AG09319 (cell line): ENCODE measurements around the gene PLPPR3.

Source experiments
- DNase-seq: peaks from one replicate; pipeline ENCODE4 v3.0.0-alpha.2; 2010; ENCODE audit warnings: low read depth; ENCODE audit errors: extremely low read depth
- TF ChIP-seq, protein P1 (sequence below): IDR thresholded peaks from 2 replicates; pipeline ENCODE4 v1.5.1; 2011; ENCODE audit warnings: low read depth, mild to moderate bottlenecking, inconsistent platforms, low read length, moderate library complexity

Gene PLPPR3, protein sequence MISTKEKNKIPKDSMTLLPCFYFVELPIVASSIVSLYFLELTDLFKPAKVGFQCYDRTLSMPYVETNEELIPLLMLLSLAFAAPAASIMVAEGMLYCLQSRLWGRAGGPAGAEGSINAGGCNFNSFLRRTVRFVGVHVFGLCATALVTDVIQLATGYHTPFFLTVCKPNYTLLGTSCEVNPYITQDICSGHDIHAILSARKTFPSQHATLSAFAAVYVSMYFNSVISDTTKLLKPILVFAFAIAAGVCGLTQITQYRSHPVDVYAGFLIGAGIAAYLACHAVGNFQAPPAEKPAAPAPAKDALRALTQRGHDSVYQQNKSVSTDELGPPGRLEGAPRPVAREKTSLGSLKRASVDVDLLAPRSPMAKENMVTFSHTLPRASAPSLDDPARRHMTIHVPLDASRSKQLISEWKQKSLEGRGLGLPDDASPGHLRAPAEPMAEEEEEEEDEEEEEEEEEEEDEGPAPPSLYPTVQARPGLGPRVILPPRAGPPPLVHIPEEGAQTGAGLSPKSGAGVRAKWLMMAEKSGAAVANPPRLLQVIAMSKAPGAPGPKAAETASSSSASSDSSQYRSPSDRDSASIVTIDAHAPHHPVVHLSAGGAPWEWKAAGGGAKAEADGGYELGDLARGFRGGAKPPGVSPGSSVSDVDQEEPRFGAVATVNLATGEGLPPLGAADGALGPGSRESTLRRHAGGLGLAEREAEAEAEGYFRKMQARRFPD

DNA sequence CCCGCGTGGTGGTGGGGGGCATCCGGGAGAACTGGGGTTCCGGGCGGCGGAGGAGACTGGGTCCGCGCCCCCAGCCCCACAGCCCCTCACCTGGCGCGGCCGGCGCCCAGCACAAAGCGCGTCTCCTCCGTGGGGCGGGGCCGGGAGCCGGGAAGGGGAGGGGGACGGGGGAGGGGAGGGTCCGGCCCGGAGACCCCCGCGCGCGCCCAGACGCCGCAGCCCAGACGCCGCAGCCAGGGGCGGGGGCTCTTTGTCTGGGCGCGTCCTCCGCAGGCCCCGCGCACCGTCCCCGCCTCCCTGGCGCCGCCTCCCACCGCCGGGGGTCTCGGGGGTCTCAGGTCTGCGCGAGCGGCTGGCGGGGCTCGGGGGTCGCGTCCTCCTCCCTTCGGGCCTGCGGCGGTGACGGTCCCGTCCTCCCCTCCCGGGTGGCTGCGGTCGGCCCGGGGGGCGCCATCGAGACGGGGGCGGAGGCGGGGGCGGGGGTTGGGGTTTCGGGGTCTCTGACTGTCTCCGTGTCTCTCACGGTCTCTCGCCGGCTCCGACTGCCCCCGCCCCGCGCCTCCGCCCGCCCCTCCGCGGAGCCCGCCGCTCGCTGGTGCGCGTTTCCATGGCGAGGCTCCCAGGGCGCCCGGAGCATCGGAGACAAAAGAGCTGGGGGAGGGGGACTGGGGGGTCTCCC, at the start of gene PLPPR3:
Gene PLPPR3 (minus strand): TSS at position 131 of the 679 bp plus-strand sequence. CDS start 396 bp downstream, outside the sequence.
- TF ChIP-seq, protein P1, sequence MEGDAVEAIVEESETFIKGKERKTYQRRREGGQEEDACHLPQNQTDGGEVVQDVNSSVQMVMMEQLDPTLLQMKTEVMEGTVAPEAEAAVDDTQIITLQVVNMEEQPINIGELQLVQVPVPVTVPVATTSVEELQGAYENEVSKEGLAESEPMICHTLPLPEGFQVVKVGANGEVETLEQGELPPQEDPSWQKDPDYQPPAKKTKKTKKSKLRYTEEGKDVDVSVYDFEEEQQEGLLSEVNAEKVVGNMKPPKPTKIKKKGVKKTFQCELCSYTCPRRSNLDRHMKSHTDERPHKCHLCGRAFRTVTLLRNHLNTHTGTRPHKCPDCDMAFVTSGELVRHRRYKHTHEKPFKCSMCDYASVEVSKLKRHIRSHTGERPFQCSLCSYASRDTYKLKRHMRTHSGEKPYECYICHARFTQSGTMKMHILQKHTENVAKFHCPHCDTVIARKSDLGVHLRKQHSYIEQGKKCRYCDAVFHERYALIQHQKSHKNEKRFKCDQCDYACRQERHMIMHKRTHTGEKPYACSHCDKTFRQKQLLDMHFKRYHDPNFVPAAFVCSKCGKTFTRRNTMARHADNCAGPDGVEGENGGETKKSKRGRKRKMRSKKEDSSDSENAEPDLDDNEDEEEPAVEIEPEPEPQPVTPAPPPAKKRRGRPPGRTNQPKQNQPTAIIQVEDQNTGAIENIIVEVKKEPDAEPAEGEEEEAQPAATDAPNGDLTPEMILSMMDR = no peak
- no peak for DNase-seq

DNA sequence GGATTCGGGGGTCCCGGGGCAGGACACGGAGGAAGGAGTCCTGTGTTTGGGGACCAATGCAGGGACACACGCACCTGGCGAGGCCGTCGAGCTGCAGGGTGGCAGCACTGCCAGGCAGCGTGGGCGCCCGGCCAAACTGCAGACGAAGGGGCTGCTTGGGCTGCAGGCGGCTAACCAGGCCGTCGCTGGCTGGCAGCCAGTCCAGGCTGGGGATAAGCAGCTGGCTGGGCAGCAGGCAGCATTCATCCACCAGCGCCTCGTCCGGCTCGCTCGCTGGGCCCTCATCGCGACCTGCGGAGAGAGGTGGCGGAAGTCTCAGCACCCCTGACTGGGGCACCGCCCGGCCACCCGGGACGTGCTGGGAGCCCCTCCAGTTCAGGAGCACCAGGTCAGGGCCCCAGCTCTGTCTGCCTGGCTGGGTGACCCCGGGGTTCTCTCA, 49.2 kb upstream of the PLPPR3 start:
- TF ChIP-seq, protein P1 = no peak
- no peak for DNase-seq

DNA sequence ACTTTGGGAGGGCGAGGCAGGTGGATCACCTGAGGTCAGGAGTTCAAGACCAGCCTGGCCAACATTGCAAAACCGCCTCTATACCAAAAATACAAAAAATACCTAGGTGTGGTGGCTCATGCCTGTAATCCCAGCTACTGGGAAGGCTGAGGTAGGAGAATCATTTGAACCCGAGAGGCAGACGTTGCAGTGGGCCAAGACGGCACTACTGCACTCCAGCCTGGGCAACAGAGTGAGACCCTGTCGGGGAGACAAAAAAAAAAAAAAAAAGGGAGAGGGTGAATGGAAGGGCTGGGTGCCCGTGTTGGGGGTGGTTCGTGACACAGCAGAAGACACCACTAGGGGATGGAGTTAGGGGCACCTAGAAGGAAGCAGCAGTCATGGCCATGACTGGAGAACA, 48.6 kb upstream of the PLPPR3 start:
- no peak for DNase-seq

DNA sequence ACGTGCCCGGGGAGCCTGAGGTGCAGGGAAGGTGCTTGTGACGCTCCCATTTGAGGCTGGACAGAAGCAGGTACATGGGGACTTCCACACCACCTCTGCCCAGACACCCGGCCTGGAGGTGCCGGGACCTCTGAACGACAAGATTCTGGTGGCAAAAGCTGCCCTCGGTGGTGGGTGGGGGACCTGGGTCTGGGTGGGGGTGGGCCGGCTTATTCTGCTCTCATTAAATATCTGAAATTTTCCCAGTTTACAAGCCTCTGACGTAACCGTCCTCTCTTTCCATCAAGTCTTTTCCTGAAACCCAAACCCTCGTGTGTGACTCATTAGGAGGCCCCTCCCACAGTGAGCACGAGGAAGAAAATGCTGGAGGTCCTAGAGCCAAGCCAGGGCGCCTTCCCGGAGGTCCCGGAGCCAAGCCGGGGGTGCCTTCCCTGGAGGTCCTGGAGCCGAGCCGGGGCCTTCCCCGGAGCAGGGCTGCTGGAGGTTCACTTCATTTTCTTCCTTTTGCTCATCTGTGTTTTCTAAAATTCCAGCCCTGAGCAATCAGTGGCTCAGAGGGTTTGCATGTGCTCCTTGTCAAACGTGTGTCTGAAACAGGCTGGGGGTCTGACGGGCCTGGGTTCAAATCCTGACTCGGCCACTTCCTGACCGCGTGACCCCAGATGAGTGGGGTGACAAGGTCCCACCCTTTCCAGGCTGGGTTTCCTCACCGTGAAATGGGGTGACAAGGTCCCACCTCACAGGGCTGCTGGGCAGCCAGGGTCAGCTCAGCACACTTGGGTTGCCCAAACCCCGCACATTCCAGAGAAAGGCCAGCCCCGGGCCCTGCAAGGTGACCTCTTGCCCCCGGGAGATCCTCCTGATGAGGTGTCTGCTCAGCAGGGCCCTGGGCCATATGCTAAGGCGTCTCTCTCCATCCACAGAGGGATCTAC, 47.8 kb upstream of the PLPPR3 start:
- TF ChIP-seq, protein P1 = no peak
- DNase-seq = peak; percentile 85

More for the DNA sequence above, 48.6 kb upstream of the PLPPR3 start:
- TF ChIP-seq, protein P1 = no peak

DNA sequence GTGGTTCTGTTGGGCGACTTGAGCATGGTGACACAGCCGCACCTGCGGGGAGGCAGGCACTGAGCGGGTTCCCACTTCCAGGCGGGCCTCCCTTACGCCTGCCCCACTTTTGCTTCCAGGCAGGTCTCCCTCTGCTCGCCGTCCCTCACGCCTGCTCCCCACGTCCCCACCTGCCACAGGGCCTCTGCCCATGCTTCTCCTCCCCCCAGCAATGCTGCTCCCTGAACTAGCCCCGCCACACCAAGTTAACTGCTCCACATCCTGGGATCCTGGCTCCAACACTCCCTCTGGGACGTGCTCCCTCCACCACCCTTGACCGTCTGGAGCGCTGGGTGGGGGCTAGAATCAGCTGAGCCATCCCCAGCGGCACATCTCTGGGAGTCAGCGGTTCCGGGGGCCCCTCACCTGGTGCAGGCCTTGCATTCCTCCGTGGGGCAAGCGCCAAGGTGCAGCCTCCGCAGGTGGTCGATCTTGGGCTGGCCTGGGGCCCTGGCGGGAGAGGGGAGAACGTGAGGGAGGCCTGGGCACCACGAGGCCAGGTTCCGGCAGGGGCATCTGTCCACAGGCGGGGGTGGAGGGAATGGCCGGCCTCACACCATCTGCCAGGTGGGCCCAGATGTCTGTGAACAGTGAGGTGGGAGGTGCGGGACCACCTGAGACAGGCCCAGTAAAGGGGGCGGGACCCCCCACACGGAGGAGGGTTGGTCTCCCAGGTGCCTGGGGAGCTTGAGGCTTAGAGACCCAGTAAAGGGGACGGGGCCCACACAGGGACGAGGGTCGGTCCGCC, 46.9 kb upstream of the PLPPR3 start:
- TF ChIP-seq, protein P1 = no peak
- no peak for DNase-seq

DNA sequence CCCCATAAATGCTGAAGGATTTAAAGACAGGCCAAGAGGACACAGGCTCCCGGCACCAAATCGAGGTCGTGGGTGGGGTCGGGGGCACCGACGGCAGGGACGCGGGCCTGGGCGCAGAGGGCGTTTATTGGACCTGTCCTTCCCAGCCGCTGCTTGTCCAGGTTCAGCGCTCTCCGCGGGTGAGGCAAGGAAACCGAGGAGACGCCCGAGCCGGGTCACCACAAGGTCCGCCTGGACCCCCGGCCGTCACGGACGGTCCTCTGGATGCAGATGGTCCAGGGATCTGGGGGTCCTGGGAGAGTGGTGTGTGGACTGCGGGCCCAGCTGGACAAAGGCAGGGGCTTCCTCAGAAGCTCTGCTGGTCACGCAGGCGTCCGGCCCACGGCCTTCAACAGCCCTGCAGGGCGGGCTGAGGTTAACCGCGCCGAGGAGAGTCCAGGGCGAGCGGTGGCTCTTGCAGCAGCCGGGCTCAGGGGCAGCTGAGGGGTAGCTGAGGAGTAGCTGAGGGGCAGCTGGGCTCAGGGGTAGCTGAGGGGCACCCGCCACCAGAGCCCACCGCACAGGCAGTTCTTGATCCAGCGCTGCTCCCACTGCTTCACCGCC, 46.2 kb upstream of the PLPPR3 start:
- no peak for DNase-seq

More for the DNA sequence above, 46.2 kb upstream of the PLPPR3 start:
- TF ChIP-seq, protein P1 = no peak
